Islet precursor cell (in vitro differentiated cells): ENCODE data around the gene SIGLEC6.
"Not testable (repeated sequence)": the region's sequence is repeated elsewhere in the genome, so short reads cannot be mapped to it uniquely, and the experiment has no call there.

Experiments
- DNase-seq: peaks from one replicate; pipeline ENCODE4 v3.0.0-alpha.2; 2018

The SIGLEC6 gene

GRCh38 chr19:51508059-51508733, 23.3 kb downstream of the SIGLEC6 start:
- no peak for DNase-seq

- DNase-seq: no peak
Measured at GRCh38 chr19:51507640-51508058, 23.8 kb downstream of the SIGLEC6 start.

GRCh38 chr19:51507192-51507591, 24.3 kb downstream of the SIGLEC6 start:
- no peak for DNase-seq

GRCh38 chr19:51505904-51506303, 25.6 kb downstream of the SIGLEC6 start:
- DNase-seq: no peak

- DNase-seq: no peak
Measured at GRCh38 chr19:51503896-51504295, 27.6 kb downstream of the SIGLEC6 start.

GRCh38 chr19:51503286-51503817, 28.1 kb downstream of the SIGLEC6 start:
- no peak for DNase-seq

- DNase-seq: no peak
Measured at GRCh38 chr19:51501594-51502263, 29.7 kb downstream of the SIGLEC6 start, which contains the start of gene SIGLEC12. Gene SIGLEC12, minus strand, starts transcription at chr19:51501800. Its CDS starts 67 bp downstream, at chr19:51501733.

GRCh38 chr19:51500931-51501330, 30.5 kb downstream of the SIGLEC6 start:
- DNase-seq: not testable (repeated sequence)

- DNase-seq: no peak
Measured at GRCh38 chr19:51497666-51498065, 33.8 kb downstream of the SIGLEC6 start.

GRCh38 chr19:51493776-51494175, 37.7 kb downstream of the SIGLEC6 start:
- no peak for DNase-seq

GRCh38 chr19:51491586-51491985, 39.9 kb downstream of the SIGLEC6 start:
- DNase-seq: no peak

GRCh38 chr19:51490676-51491075, 40.8 kb downstream of the SIGLEC6 start:
- no peak for DNase-seq

GRCh38 chr19:51489113-51489512, 42.4 kb downstream of the SIGLEC6 start:
- no peak for DNase-seq

- no peak for DNase-seq
Measured at GRCh38 chr19:51488491-51488890, 43.0 kb downstream of the SIGLEC6 start.

- DNase-seq: no peak
Measured at GRCh38 chr19:51485960-51486660, 45.4 kb downstream of the SIGLEC6 start.

GRCh38 chr19:51480590-51480989, 50.9 kb downstream of the SIGLEC6 start:
- peak; percentile 71 for DNase-seq

- no peak for DNase-seq
Measured at GRCh38 chr19:51479531-51480331, 51.7 kb downstream of the SIGLEC6 start.

GRCh38 chr19:51478381-51479234, 52.9 kb downstream of the SIGLEC6 start, which contains the start of gene CEACAM18:
Gene CEACAM18, plus strand, starts transcription at chr19:51478539.
- DNase-seq: peak; percentile 40

GRCh38 chr19:51477344-51477743, 54.1 kb downstream of the SIGLEC6 start:
- no peak for DNase-seq

GRCh38 chr19:51476164-51476563, 55.3 kb downstream of the SIGLEC6 start:
- no peak for DNase-seq

- DNase-seq: peak; percentile 78
Measured at GRCh38 chr19:51473009-51473707, 58.3 kb downstream of the SIGLEC6 start.
